HG03460 (cell line): ENCODE measurements around the gene EMC8.
"Not testable (repeated sequence)": the region's sequence is repeated elsewhere in the genome, so short reads cannot be mapped to it uniquely, and the experiment has no call there.

Source experiments
- ATAC-seq: cut with Tn5 transposase; IDR thresholded peaks from one replicate; pipeline ENCODE4 v1.9.1; 2021; ENCODE audit not compliant: unreplicated experiment

Gene EMC8

GRCh38 chr16:85799497-85800320 is at the start of gene EMC8, which contains the start of gene COX4I1:
Gene EMC8, minus strand, starts transcription at chr16:85799544. Its CDS starts 249 bp downstream, at chr16:85799295.
Gene COX4I1, plus strand, starts transcription at chr16:85799695. Its CDS starts 1,511 bp downstream, at chr16:85801206.
- ATAC-seq: peak; percentile 84

- no peak for ATAC-seq
Measured at GRCh38 chr16:85848986-85849385, 49.6 kb upstream of the EMC8 start.

GRCh38 chr16:85847681-85848601 is 48.6 kb upstream of the EMC8 start:
- ATAC-seq: no peak

- ATAC-seq: no peak
Measured at GRCh38 chr16:85847036-85847435, 47.7 kb upstream of the EMC8 start.

GRCh38 chr16:85846461-85846860 is 47.1 kb upstream of the EMC8 start:
- ATAC-seq: no peak

GRCh38 chr16:85845266-85845665 is 45.9 kb upstream of the EMC8 start:
- no peak for ATAC-seq

- no peak for ATAC-seq
Measured at GRCh38 chr16:85844786-85845185, 45.4 kb upstream of the EMC8 start.

GRCh38 chr16:85844169-85844481 is 44.8 kb upstream of the EMC8 start:
- ATAC-seq: no peak

- ATAC-seq: no peak
Measured at GRCh38 chr16:85843471-85844168, 44.3 kb upstream of the EMC8 start.

GRCh38 chr16:85842848-85843247 is 43.5 kb upstream of the EMC8 start:
- no peak for ATAC-seq

GRCh38 chr16:85842435-85842834 is 43.1 kb upstream of the EMC8 start:
- no peak for ATAC-seq

GRCh38 chr16:85840801-85841200 is 41.5 kb upstream of the EMC8 start:
- ATAC-seq: no peak

- ATAC-seq: no peak
Measured at GRCh38 chr16:85840395-85840794, 41.1 kb upstream of the EMC8 start.

- no peak for ATAC-seq
Measured at GRCh38 chr16:85839681-85840240, 40.4 kb upstream of the EMC8 start.

GRCh38 chr16:85838876-85839585 is 39.7 kb upstream of the EMC8 start:
- no peak for ATAC-seq

- no peak for ATAC-seq
Measured at GRCh38 chr16:85838381-85838780, 39.0 kb upstream of the EMC8 start.

GRCh38 chr16:85837654-85838053 is 38.3 kb upstream of the EMC8 start:
- not testable (repeated sequence) for ATAC-seq

GRCh38 chr16:85836706-85837582 is 37.6 kb upstream of the EMC8 start:
- ATAC-seq: no peak

- ATAC-seq: no peak
Measured at GRCh38 chr16:85835956-85836705, 36.8 kb upstream of the EMC8 start.
